GM18498 (cell line): ENCODE measurements around the gene NDUFS7.

ENCODE experiments used
- ATAC-seq: cut with Tn5 transposase; IDR thresholded peaks from one replicate; pipeline ENCODE4 v1.9.1; 2021; ENCODE audit warnings: mild to moderate bottlenecking, moderate library complexity; ENCODE audit not compliant: unreplicated experiment

The NDUFS7 gene

DNA sequence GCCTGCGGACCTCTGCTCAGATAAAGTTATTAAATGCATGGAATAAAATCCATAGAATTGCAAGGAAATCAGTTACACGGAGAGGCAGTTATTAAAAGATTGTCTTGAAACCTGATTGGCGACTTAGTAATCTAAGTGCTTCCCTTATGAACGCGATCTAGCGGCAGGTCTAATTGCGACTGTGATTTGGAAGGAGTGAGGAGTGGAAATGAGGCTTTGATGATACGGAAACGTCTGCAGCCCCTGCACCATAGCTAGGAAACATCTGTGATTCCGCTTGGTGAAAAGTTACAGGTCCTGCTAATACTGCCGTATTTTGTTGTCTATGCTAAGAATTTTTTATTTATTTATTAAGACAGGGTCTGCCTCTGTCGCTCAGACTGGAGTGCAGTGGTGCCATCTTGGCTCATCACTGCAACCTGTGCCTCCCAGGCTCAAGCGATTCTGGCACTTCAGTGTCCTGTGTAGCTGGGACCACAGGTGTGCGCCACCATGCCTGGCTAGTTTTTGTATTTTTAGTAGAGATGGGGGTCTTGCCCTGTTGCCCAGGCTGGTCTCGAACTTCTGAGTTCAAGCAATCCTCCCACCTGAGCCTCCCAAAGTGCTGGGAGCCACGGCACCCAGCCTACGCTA lies 887 bp downstream of the NDUFS7 start:
- no peak for ATAC-seq

DNA sequence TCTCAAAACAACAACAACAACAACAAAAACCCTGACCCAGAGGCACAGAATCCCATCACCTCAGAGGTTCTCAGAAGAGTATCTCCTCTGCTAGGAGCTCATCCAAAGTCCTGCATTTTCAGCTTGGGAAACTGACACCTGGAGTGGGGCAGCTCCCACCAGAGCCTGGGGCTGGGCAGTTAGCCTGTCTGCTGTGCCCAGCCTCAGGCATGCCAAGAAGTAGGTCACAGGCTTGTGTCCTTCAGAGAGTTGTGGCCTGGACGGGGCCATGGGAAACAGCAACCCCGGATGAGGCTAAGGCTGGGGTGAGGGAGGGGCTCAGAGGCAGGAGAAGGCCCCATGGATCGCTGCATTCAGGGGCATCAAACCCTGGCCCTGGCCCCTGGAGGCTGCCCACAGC lies 2.1 kb downstream of the NDUFS7 start:
- ATAC-seq = no peak

DNA sequence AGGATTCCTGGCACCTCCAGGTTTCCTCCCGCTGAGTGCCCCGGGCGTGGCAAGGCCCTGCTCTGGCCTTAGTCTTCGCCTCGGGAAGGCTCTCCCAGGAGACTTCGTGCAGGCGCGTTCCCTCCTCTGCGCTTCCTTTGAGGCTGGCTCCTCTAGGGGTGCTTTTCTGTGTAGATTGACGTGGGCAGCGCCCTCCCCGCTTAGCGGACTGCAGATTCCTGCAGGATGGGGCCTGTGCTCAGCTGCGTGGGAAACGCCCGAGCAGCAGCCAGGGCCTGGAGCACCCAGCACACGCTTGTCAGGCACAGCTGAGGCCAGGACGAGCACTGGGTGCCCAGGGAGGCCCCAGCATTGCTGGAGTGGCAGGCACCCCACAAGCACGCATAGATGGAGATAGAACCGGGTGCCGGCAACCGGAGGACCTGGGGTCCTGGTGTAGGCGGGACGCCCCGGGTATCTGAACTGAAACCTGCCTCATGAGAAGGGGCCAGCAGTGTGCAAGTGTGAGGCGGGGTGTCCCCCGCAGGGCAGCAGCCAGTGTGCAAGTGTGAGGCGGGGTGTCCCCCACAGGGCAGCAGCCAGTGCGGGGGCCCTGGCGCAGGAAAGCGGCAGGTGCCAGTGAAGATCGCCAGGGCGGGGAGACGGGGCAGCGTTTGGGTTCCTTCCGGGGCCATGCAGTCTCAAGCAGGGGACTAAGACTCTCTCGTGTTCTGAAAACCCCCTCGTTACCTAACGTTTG lies 3.4 kb downstream of the NDUFS7 start:
- no peak for ATAC-seq

DNA sequence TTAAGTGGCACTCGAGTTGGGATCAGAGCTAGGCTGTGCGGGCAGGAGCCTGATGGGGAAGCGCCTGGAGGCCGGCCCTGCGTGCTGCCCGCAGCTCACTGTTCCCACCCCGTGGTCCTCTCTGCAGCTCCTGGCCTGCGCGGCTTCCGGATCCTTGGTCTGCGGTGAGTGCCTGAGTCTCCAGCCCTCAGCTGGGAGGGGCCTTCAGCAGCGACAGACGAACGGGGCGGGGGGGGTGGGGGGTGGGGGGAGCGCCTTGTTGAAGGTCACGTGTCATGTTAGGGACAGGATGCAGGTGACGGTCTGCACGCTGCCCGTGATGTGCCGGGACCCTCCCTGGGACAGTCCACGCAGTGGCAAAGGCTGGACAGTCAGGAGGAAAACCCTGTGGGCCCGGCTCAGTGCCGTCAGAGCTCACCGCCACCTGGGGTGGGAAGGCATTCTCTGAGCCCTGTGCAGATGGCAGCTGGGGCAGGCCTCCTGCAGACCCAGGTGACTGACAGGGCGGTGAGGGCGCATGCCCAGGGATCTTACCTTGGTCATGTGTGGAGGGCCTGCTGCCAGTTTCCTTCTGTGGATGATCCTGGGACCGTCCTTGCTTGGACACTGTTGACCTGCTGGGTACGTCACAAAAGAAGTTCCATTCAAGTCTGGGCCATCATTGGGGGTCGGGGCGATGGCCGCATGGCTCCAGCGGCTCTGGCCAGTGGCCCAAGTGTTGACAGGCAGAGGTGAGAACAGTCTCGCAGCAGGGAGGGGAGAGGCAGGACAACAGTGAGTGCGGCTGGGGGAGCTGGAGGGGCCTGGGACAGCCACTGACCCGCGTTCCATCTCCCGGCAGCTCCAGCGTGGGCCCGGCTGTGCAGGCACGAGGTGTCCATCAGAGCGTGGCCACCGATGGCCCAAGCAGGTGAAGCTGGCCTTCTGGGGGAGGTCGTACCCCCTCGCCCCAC lies 4.3 kb downstream of the NDUFS7 start:
- ATAC-seq = no peak

DNA sequence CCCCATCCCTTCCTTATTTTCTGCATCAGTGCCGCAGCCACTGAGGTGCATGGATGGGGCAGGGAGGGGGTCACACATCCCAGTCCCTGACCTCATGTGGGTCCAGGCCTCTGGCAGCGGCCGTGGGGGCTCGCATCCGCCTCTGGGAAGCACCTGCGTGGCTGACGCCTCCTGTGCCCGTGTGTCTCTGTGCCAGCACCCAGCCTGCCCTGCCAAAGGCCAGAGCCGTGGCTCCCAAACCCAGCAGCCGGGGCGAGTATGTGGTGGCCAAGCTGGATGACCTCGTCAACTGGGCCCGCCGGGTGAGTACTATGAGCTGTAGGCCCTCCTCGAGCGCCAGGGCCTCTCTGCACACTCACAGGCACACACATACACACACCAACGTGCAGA lies 4.9 kb downstream of the NDUFS7 start:
- no peak for ATAC-seq

DNA sequence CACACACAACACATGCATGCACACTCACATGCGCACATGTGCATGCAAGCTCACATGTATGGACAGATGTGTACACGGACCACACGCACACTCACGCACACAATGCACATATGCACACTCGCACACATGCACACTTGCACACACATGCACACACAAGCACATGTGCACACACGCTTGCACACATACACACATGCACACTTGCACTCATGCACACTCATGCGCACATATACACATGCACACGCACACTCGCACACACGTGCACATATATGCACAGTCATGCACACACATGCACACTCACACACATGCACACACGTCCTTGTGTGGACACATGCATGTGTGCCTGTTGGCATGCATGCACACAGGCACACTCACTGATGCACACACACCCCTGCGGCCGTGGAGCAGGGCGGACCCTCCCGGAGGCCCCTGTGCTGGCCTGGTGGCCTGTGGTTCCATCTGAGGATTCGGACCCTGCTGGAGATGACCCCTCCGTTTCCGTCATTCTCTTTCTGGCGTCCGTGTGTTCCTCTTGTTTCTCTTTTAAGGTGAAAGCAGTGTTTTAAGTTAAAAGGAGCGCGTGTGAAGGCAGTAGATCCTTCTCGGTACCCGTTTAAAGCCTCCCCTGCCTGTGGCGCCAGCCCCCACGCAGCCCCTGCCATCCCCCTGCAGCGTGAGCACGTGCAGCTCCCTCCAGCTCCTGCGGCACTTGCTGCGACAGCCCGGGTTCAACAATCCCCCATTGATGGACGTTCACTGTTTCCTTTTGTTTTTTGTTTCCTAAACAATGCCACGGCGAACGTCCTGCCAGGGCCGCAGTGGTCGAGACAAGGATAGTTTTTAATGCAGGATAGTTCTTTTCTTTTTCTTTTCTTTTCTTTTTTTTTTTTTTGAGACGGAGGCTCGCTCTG lies 5.6 kb downstream of the NDUFS7 start:
- no peak for ATAC-seq

DNA sequence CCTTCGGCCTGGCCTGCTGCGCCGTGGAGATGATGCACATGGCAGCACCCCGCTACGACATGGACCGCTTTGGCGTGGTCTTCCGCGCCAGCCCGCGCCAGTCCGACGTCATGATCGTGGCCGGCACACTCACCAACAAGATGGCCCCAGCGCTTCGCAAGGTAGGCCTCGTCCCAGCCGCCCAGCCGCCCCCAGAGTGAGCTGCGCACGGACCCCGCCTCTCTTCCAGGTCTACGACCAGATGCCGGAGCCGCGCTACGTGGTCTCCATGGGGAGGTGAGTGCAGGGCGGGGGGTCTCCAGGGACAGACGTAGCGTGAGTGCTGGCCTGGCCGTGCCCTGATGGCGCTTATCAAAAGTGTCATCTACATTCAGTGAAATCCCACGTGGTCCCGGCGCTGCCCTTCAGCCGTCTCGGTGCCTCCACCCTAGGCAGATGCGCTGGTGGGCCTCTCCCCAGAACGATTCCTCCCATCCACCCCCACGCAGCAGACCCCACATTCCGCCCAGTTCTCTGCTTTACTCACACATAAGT lies 7.2 kb downstream of the NDUFS7 start:
- no peak for ATAC-seq

DNA sequence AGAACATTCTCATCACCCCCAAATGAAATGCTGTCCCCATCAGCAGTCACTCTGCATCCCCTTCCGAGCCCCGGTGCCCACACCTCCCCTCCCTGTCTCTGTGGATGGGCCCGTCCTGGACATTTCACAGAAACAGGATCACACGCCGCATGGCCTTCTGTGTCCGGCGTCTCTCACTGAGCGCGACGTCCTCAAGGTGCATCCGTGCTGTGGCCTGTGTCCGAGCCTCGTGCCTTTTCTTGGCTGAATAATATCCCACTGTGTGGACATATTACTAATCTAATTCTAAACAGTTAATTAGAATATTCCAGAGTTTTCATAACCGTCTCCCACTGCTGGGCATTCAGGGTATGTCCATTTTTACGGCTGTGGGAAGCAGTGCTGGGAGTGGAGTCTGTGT lies 8.7 kb downstream of the NDUFS7 start:
- ATAC-seq = no peak

DNA sequence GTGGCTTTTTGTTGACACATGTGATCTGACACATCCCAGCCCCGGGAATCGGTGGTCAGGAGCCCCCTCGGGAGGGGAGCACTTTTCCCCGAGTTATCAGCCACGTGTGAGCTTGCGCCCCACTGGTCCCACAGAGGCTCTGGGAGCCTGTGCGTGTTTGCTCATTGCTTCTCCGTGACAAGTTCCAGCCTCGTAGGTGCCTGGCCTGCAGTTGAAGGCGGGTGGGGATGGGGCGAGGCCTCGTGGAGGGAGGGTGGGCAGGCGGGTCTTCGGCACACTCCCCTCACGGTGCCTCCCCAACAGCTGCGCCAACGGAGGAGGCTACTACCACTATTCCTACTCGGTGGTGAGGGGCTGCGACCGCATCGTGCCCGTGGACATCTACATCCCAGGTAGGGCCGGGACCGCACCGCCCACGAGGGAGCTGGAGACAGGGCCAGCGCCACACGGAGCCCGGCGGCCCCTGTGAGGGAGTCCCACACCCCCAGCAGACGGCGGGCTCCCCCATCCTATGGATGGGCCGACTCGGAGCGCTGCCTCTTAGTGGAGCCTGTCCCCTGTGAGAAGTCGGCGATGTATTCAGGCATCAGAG lies 9.3 kb downstream of the NDUFS7 start:
- no peak for ATAC-seq

DNA sequence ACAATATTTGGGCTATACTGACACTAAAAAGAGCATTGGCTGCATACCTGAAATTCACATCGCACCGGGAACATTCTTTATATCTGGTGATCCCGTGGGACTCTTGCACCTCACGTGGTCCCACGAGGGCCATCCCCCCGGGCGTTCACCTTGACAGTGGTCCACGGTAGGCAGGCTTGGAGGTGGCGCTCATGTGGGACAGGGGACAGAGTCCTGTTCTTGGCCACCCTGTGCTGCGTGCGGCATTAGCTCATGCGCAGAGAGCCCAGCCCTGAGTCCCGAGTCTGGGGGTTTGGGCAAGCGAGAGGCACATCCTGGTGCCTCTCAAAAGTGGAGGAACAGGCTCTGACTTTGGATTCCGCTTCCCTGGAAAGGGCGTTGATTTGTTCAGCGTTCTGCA lies 10.1 kb downstream of the NDUFS7 start:
- ATAC-seq = no peak

DNA sequence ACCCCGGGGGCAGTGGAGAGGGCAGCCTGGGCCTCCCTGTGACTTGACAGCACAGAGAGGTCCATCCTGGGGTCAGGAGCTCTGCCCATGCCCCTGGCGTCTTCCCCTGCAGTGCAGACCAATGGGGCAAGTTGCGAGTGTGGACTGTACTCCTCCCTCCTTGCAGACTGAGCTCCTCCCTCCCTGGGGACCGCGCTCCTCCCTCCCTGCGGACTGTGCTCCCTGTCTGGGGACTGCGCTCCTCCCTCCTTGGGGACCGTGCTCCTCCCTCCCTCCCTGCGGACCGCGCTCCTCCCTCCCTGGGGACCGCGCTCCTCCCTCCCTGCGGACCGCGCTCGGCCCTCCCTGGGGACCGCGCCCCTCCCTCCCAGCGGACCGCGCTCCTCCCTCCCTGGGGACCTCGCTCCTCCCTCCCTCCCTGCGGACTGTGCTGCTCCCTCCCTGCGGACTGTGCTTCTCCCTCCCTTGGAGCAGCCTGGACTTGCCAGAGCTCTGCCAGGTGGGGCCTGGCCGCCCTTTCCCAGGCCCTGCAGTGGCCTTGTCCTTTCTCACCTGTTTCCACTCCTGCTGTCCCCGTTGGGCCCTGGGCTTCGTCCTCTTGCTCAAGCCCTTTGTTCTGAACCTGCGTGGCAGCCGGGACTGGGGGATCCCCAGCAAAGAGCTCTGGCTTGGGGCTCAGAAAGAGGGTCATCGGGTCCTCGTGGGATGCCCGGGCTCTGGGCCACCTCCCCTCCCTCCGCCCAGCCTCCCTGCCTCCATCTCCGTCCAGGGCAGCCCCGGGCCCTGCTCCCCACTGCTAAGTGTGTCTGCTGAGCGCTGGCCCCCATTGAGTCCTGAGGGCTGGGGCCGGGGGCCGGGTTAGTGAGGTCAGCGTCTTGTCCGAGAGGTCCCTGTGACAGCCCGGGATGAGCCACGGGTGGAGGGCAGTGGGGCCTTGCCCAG lies 10.8 kb downstream of the NDUFS7 start:
- ATAC-seq = no peak

DNA sequence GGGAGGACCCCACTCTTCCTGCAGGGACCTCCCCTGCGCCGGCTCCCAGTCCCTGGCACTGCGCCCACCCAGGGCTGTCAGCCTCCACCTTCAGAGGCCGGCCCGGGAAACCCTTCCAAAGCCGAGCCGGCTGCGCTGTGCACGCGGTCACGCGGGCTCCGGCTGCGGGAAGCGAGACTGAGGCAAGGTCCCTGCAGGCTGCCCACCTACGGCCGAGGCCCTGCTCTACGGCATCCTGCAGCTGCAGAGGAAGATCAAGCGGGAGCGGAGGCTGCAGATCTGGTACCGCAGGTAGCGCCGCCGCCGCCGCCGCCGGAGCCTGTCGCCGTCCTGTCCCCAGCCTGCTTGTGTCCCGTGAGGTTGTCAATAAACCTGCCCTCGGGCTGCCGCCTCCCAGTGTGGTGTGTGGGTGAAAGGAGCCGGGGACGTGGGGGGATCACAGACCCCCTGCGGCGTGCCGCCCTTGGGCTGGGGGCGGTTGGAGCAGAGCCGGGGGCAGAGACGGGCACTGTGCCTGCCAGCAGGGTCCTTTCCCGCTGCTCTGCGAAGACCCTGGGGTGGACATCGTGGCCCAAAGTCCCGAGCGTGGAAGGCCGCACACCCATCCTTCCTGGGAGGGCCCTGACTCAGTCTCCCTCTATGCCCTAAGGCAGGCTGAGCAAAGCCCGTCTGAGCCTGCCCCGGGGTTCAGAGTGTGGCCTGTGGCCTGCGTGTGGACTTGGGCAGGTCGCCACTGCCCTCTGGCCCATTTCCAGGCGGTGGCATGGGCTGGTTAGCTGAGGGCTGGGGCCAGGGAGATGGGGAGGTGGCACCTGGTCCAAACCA lies 11.7 kb downstream of the NDUFS7 start:
- ATAC-seq = no peak

DNA sequence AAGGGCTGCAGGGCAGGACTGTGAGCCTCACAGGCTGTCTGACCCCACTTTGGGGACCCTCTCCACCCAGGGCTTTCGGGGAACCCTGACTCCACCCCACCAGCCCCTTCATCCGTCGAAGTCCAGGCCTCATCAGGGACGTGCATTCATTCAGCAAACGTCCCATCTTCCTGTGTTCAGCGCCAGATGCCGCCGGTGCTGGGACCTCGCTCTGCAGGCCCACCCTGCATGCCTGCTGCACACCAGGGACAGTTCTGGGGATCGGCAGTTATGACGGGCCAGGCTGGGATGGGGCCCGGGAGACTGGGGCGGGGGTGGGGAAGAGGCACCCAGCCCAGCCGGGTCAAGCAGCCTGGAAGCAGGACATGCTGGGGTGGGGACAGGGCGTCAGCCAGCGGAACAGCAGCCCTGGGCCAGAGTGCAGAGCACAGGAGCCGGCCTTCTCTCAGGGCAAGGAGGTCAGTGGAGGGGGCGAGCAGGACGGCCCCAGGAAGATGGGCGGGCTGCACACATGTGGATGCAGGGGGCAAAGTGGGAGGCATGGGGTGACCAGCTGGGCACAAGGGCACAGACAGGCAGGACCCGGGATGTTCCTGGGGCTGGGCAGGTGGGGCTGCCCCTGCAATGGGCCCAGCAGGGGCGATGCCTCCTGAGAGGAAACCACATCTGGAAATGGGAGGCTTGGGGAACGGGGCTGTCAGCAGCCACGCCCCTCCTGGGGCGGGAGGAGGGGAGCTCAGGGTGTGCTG lies 12.5 kb downstream of the NDUFS7 start:
- ATAC-seq = no peak

DNA sequence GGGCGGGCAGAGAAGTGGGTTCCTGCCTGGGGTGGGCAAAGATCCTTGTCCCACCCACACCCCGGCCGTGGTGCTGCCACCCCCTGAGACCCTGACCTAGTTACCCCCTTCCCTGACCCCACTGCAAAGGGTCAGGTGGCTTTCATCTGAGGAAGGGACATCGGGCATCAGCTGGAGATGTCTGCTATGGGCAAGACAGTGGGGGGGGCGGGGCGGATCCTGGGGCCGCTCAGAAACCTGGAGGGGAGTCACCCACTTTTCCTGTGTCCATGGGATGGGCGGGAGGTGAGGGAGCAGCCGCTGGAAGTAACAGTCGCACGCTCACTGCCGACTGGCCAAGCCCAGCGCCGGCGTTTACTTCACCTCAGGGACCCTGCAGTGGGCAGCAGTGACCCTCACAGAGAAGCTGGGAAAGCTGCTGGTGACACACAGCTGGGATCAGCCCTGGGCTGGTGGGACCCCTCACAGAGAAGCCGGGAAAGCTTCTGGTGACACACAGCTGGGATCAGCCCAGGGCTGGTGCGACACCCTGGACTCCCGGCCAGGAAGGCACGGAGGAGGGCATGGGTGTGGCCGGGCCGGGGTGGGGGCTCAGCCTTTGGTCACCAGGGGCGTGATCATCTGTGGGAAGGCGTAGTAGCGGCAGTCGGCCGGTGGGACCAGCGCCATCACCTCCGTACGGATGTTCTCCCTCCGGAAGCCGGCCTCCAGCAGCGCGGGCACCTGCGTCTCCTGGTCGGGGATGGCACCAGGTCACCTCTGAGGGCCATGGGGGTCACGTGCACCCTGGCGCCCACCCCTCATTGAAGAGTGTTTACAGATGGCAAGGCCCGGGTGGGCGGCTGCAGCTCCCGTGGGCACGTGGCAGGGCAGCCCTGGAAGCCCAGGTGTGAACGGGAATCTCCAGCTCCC lies 13.3 kb downstream of the NDUFS7 start:
- no peak for ATAC-seq

DNA sequence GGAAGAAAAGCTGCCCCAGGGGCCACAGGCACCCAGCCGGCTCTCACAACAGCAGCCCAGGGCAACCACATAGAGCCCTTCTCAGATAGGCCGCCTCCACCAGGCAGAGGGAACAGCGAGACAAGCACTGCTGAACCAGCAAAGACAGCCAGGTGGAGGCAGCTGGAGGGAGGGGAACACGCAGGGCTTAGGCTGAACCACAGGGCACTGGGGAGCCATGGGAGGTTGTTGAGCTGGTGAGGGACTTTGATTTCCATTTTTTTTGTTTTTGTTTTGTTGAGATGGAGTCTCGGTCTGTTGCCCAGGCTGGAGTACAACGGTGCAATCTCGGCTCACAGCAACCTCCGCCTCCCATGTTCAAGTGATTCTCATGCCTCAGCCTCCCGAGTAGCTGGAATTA lies 14.1 kb downstream of the NDUFS7 start:
- ATAC-seq = no peak

DNA sequence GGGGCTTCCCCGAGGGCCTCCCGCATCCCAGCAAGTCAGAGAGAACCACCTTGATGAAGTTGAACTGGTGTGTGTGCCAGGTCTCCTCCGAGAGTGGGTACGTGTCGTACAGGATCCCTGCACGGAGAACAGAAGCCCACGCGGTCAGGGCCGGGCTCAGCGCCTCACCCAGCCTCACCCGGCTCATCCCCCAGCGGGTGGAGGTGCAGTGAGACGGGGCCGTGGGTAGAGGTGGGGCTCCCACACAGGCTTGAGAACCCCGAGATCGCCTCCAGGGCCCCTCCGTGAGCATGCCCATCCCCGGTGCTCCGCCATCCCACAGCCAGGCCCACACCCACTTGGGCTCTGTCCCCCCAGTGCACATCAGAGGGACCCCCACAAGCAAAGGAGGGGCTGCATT lies 15.4 kb downstream of the NDUFS7 start:
- ATAC-seq = no peak
